NCI-H2196 (cell line): ENCODE data around the gene ZNF593.

ENCODE experiments used
- DNase-seq: peaks from one replicate; lab custom pipeline; 2025; ENCODE audit not compliant: unreplicated experiment; lab: John Stamatoyannopoulos, UW

The ZNF593 gene

GRCh38 chr1:26168410-26169197 lies 1.1 kb upstream of the ZNF593 start, which contains the start of gene C1orf232:
Gene C1orf232 (minus strand): TSS chr1:26168963. CDS start chr1:26168499, 464 bp downstream.
- DNase-seq: peak; percentile 78

- no peak for DNase-seq
Measured at GRCh38 chr1:26169198-26169554, 532 bp upstream of the ZNF593 start.

- no peak for DNase-seq
Measured at GRCh38 chr1:26170472-26170821, 739 bp downstream of the ZNF593 start.

GRCh38 chr1:26171084-26172072 lies 1.7 kb downstream of the ZNF593 start, which contains the start of gene ZNF593OS:
Gene ZNF593OS (minus strand): TSS chr1:26171832. CDS start chr1:26171661, 171 bp downstream.
- DNase-seq: no peak

GRCh38 chr1:26175346-26175745 lies 5.6 kb downstream of the ZNF593 start:
- no peak for DNase-seq

- DNase-seq: peak; percentile 67
Measured at GRCh38 chr1:26177182-26177684, 7.5 kb downstream of the ZNF593 start, which contains the start of gene CNKSR1. Gene CNKSR1 (plus strand): TSS chr1:26177491. CDS start chr1:26177548, 57 bp downstream.

- no peak for DNase-seq
Measured at GRCh38 chr1:26180010-26180506, 10.3 kb downstream of the ZNF593 start.

GRCh38 chr1:26181586-26182382 lies 12.1 kb downstream of the ZNF593 start:
- no peak for DNase-seq

- no peak for DNase-seq
Measured at GRCh38 chr1:26182383-26182696, 12.6 kb downstream of the ZNF593 start.

- no peak for DNase-seq
Measured at GRCh38 chr1:26184086-26184485, 14.4 kb downstream of the ZNF593 start.

- no peak for DNase-seq
Measured at GRCh38 chr1:26184883-26185282, 15.2 kb downstream of the ZNF593 start.

- DNase-seq: no peak
Measured at GRCh38 chr1:26187882-26188281, 18.2 kb downstream of the ZNF593 start.

- DNase-seq: no peak
Measured at GRCh38 chr1:26188477-26188876, 18.8 kb downstream of the ZNF593 start.

GRCh38 chr1:26189331-26189730 lies 19.6 kb downstream of the ZNF593 start:
- no peak for DNase-seq

GRCh38 chr1:26189751-26190275 lies 20.1 kb downstream of the ZNF593 start:
- no peak for DNase-seq

GRCh38 chr1:26190373-26190987 lies 20.8 kb downstream of the ZNF593 start, which contains the start of gene CATSPER4:
Gene CATSPER4 (plus strand): TSS chr1:26190602. CDS start chr1:26190628, 26 bp downstream.
- DNase-seq: no peak

- DNase-seq: no peak
Measured at GRCh38 chr1:26191739-26192138, 22.0 kb downstream of the ZNF593 start.

GRCh38 chr1:26195805-26196204 lies 26.1 kb downstream of the ZNF593 start:
- no peak for DNase-seq

- DNase-seq: no peak
Measured at GRCh38 chr1:26197301-26197700, 27.6 kb downstream of the ZNF593 start.

GRCh38 chr1:26197813-26198212 lies 28.1 kb downstream of the ZNF593 start:
- DNase-seq: no peak
